Nephron progenitor cell (in vitro differentiated cells): ENCODE results near the gene CALML3.
A peak's percentile ranks its signal among the peaks of the same experiment; 100 is the strongest.

Experiments
- DNase-seq: peaks from one replicate; pipeline ENCODE4 v3.0.0; 2021
- H3K27ac Mint-ChIP-seq: 2 replicates; pipeline ENCODE4 v1.8.0; 2021; ENCODE audit warnings: mild to moderate bottlenecking, moderate library complexity, mixed read lengths
- H3K27me3 Mint-ChIP-seq: 2 replicates; pipeline ENCODE4 v1.8.0; 2021; ENCODE audit warnings: mild to moderate bottlenecking, low read depth, mixed read lengths; ENCODE audit not compliant: poor library complexity
- H3K36me3 Mint-ChIP-seq: 2 replicates; pipeline ENCODE4 v1.8.0; 2021; ENCODE audit warnings: low read depth, mixed read lengths
- H3K4me1 Mint-ChIP-seq: 2 replicates; pipeline ENCODE4 v1.8.0; 2021; ENCODE audit warnings: mixed read lengths
- H3K4me3 Mint-ChIP-seq: 2 replicates; pipeline ENCODE4 v1.8.0; 2021; ENCODE audit warnings: mild to moderate bottlenecking, moderate library complexity, mixed read lengths
- H3K9me3 Mint-ChIP-seq: 2 replicates; pipeline ENCODE4 v1.8.0; 2021; ENCODE audit warnings: mild to moderate bottlenecking, moderate library complexity, mixed read lengths
- TF ChIP-seq, protein P1 (sequence below): fragments of 200-600 bp; sonication (generic); IDR thresholded peaks from 2 replicates; pipeline ENCODE4 v1.5.0; 2021; ENCODE audit warnings: antibody characterized with exemption

Gene CALML3

DNA sequence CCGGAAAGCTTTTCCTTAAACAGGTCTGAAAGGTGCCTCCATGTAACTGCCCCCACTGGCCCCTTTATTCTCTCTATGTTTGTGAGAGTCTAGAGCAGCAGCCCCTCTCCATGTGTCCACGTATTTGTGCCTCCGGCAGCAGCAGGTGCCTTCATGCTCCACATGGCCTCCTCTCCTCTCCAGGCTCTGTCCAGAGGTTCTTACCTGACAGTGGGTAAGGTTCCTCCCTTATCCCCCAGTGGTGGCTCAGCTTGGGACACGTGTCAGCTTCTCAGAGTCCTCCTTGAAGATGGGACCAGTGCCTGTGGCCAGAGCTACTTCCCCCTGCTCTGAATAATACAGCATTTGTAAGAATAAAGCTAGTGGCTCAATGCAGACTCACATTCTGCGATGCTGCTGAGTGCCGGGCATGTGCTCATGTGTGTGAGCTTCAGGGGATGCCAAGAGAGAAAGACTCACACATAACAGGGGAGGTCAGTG is 7.9 kb downstream of the CALML3 start:
- Mint-ChIP-seq H3K4me1 (peaks cover 31% of the 10 kb centered on the region), H3K36me3 (no peaks in the 10 kb centered on the region), H3K27me3 (no peaks in the 10 kb centered on the region), H3K27ac (no peak overlapping the region), H3K4me3 (no peak overlapping the region), H3K9me3 (peaks cover 10% of the 10 kb centered on the region)
- no peak for DNase-seq
- TF ChIP-seq, protein P1, sequence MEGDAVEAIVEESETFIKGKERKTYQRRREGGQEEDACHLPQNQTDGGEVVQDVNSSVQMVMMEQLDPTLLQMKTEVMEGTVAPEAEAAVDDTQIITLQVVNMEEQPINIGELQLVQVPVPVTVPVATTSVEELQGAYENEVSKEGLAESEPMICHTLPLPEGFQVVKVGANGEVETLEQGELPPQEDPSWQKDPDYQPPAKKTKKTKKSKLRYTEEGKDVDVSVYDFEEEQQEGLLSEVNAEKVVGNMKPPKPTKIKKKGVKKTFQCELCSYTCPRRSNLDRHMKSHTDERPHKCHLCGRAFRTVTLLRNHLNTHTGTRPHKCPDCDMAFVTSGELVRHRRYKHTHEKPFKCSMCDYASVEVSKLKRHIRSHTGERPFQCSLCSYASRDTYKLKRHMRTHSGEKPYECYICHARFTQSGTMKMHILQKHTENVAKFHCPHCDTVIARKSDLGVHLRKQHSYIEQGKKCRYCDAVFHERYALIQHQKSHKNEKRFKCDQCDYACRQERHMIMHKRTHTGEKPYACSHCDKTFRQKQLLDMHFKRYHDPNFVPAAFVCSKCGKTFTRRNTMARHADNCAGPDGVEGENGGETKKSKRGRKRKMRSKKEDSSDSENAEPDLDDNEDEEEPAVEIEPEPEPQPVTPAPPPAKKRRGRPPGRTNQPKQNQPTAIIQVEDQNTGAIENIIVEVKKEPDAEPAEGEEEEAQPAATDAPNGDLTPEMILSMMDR: no peak

DNA sequence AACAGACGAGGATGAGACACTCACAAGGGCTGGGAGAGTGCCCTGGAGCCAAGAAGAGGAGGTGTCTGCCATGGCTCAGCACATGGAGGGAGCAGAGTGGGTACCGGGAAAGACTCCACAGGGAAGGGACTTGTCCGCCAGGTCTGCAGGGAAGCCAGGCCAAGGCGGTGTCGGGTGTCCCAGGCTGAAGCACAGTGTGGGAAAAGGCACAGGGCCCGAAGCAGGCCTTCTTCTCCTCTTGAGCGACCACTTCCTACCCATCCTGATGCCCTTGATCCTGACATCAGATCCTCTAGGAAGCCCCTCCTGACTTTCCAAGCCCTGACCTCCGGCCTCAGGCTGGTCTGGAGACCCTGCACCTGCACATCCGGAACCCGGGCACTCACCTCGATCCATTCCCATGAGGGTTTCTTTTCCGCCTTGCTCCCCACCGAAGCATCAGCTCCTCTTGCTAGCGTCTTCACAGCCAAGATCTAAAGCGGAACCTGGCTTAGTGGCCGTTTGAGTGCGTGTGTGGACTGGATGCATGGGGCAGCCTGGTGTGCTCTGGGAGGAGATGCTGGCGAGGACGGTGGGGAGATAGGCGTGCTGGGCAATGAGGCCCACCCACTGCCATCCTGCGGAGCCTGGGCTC is 8.5 kb downstream of the CALML3 start:
- Mint-ChIP-seq H3K9me3 (peaks cover 13% of the 10 kb centered on the region), H3K27ac (no peak overlapping the region), H3K27me3 (peaks cover 4% of the 10 kb centered on the region), H3K4me1 (peaks cover 36% of the 10 kb centered on the region), H3K4me3 (no peak overlapping the region), H3K36me3 (no peaks in the 10 kb centered on the region)
- peak; percentile 28 for DNase-seq
- TF ChIP-seq, protein P1: no peak

DNA sequence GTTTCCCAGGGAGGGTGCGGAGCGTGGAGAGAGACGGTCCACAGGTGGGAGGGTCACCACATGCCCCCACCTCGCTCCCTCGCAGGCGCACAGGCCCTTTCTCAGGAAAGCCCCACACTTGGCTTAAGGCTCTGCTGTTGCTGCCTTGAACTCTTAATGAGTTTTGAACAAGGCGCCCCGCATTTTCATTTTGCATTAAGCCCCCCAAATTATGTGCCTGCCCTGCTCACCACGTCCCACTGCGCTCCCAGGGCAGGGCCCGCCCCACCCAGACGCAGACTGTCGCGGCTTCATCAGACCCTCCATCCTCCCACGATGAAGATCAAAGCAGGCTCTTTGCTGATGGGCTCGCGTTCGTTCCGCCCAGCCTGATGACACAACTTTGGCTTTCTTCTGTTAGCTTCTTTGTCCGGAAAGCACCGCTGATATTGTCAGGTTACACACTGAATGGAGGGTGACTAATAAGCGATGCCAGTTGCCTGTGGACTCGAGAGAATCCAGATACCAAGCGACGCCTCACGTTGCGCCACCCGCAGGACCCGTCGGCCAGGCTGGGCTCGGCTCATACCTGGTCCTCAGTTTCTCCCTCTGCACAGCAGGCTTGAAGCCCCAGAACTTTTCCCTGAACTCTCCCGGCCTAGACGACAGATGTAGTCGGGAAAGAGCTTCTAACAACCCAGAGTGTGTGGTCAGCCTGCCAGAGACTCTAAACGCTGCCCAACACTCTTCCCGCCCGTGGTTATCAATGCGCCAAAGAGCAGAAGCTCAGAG is 9.5 kb downstream of the CALML3 start:
- Mint-ChIP-seq H3K4me3 (no peak overlapping the region), H3K4me1 (peaks cover 40% of the 10 kb centered on the region), H3K9me3 (peaks cover 14% of the 10 kb centered on the region), H3K27me3 (peaks cover 7% of the 10 kb centered on the region), H3K27ac (no peak overlapping the region), H3K36me3 (no peaks in the 10 kb centered on the region)
- DNase-seq: no peak
- TF ChIP-seq, protein P1: no peak

DNA sequence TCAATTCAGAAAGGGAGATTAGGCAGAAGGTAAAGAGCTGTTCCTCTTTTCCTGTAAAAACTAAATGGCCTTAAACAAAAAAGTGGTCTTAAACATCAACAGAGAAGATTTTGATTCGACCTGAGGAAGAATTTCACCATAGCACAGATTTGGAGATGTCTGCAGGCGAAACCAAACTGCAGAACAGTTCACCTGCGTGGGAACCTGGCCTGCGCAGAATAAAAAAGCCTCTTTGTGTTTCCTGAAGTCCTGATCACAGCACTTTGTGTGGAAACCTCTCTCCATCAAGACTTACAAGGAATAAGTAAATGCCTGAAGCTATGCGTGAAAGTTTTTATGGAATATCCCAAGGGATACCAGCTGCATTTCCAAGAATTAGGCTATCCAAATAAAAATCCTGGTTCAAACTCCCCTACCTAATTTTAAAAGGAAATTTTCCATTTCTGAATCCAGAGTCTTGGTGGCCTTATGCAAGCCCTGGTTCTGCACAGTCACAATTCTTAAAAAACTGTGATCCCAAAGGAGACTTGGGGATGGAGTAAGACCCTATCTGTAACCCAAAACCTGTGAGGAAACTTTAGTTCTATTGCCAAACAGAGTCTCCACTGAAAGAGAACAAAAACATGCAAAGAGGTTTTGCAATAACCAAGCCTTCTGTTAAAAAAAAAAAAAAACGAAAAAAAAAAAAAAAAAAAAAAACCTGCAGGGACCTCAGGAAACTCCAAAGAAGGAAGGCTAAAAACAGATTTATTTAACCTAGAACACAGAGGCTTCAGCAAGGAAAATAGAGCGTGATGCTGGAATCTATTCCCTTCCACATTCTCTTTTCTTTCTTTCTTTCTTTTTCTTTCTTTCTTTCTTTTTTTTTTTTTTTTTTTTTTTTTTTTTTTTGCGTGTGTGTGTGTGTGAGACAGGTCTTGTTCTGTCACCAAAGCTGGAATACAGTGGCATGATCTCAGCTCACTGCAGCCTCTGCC is 10.4 kb downstream of the CALML3 start:
- peaks cover 7% of the 10 kb centered on the region for H3K27me3 Mint-ChIP-seq
- TF ChIP-seq, protein P1: no peak
- H3K27ac Mint-ChIP-seq: no peak overlapping the region
- H3K4me3 Mint-ChIP-seq: no peak overlapping the region
- peaks cover 18% of the 10 kb centered on the region for H3K9me3 Mint-ChIP-seq
- H3K4me1 Mint-ChIP-seq: peaks cover 40% of the 10 kb centered on the region
- DNase-seq: no peak
- no peaks in the 10 kb centered on the region for H3K36me3 Mint-ChIP-seq

DNA sequence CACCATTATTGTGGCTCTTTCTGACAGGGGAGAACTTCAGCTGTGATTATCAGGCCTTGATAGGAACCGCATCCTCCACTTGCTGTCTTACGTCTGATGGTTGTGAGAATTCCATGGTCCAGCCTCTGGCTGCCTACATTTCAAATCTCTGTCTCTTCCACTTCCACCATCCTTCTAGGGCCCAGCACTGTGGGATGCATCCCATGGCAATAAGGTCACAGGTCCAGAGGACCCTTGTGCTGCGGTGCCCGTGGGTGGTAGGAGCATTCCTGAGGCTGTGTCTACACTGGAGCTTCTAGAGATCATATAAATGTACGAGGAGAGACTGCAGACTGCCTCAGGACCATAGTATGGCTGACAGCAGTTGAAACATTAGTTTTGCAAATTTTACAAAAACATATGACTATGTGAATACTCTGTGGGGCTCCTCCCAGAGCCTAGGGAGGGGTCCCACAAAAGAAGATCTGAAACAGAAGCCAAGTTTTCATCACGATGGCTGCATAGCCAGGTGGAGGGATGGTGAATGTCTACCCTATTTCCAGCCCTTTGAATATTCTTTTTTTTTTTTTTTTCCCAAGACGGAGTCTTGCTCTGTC is 11.8 kb downstream of the CALML3 start:
- Mint-ChIP-seq H3K4me1 (peaks cover 40% of the 10 kb centered on the region), H3K9me3 (peaks cover 22% of the 10 kb centered on the region)
- DNase-seq: no peak

More for the DNA sequence above, 11.8 kb downstream of the CALML3 start:
- TF ChIP-seq, protein P1: no peak
- Mint-ChIP-seq H3K4me3 (no peak overlapping the region), H3K27ac (no peak overlapping the region), H3K27me3 (peaks cover 7% of the 10 kb centered on the region), H3K36me3 (no peaks in the 10 kb centered on the region)
